K562 (cell line): ENCODE data around the gene FILIP1L. TPM values are rescaled to one million over a fixed set of nuclear protein-coding genes. Genes with fewer than 3 reads are reported as not detected.

Source experiments
- ATAC-seq: fragments of 200-7000 bp; cut with Tn5 transposase; 3 replicates; pipeline ENCODE4 v1.9.1; 2020; ENCODE audit warnings: moderate library complexity
- BruUV-seq: library from RNA; stranded (reverse); fragments of 400-500 nt; replicated peaks from 2 replicates; lab custom pipeline; 2021; lab: Mats Ljungman, UMichigan
- CTCF ChIA-PET: fragments of 300-600 bp; formaldehyde crosslinking; extraction: SDS; loops from one replicate; lab custom pipeline; 2021; ENCODE audit warnings: low intra/inter-chr PET ratio; lab: Yijun Ruan, JAX
- POLR2A ChIA-PET: fragments of 300-600, 350-650 bp; sonication (Branson Sonifier 250); formaldehyde crosslinking; extraction: SDS; loops from one replicate; lab custom pipeline; 2021; ENCODE audit warnings: antibody characterized with exemption, inconsistent platforms; lab: Yijun Ruan, JAX
- DNase-seq, 4 experiments: peaks; one replicate each; pipeline versions ENCODE4 v3.0.0 to v3.0.0-alpha.2; 2011 to 2018; ENCODE audit warnings: low spot score in 3 of 4, mixed read lengths in 3 of 4; ENCODE audit errors: extremely low read depth in 1 of 4
- FAIRE-seq: peaks from 2 replicates; lab custom pipeline; 2011; peaks lifted over from hg19 to GRCh38; lab: Jason Lieb, UNC
- H2AFZ ChIP-seq: 2 replicates; pipeline ENCODE4 v1.6.0; 2011; ENCODE audit warnings: low read depth, low read length, control low read depth, inconsistent platforms
- H3K27ac ChIP-seq: fragments of 200-600 bp; 3 replicates; pipeline ENCODE4 v1.8.0; 2011; ENCODE audit warnings: low read depth, mild to moderate bottlenecking, control low read depth, inconsistent platforms, low read length, moderate library complexity, mixed read lengths; ENCODE audit errors: extremely low read depth
- H3K27me3 ChIP-seq, 2 experiments: fragments of 300-600 bp in 1 of 2; 2 replicates in 1 of 2; 3 replicates in 1 of 2; pipeline versions ENCODE4 v1.6.0 to v1.8.0; 2011; ENCODE audit warnings: inconsistent platforms in 2 of 2, low read length in 2 of 2, mild to moderate bottlenecking in 1 of 2, mixed read lengths in 1 of 2, moderate library complexity in 1 of 2; ENCODE audit not compliant: control insufficient read depth in 2 of 2, insufficient read depth in 2 of 2
- H3K36me3 ChIP-seq: fragments of 300-600 bp; 3 replicates; pipeline ENCODE4 v1.8.0; 2011; ENCODE audit warnings: mild to moderate bottlenecking, low read length, inconsistent platforms; ENCODE audit not compliant: control insufficient read depth, insufficient read depth
- H3K4me1 ChIP-seq, 2 experiments: fragments of 200-600 bp in 1 of 2; replicated peaks in 1 of 2; 2 replicates in 1 of 2; 3 replicates in 1 of 2; pipeline versions ENCODE4 v1.5.1 to v1.8.0; 2011; ENCODE audit warnings: inconsistent platforms in 2 of 2, low read length in 2 of 2, mild to moderate bottlenecking in 1 of 2, mixed read lengths in 1 of 2, moderate library complexity in 1 of 2; ENCODE audit not compliant: control insufficient read depth in 2 of 2, insufficient read depth in 2 of 2
- H3K4me2 ChIP-seq: 2 replicates; pipeline ENCODE4 v1.6.1; 2011; ENCODE audit warnings: low read length, control low read depth, inconsistent platforms, mixed read lengths; ENCODE audit not compliant: insufficient read depth
- H3K4me3 ChIP-seq: fragments of 200-600 bp; sonication (generic), shearing (Covaris generic); 2 replicates; pipeline ENCODE4 v1.5.1; 2016; ENCODE audit warnings: control low read depth, inconsistent platforms
- H3K79me2 ChIP-seq: fragments of 200-600 bp; 3 replicates; pipeline ENCODE4 v1.8.0; 2011; ENCODE audit warnings: low read length, inconsistent platforms; ENCODE audit not compliant: control insufficient read depth, insufficient read depth
- H3K9ac ChIP-seq, 2 experiments: 2 replicates each; pipeline versions ENCODE4 v1.6.0 to v1.6.1; 2011; ENCODE audit warnings: low read depth in 2 of 2, low read length in 2 of 2, control low read depth in 1 of 2, inconsistent platforms in 1 of 2, mild to moderate bottlenecking in 1 of 2, mixed read lengths in 1 of 2; ENCODE audit not compliant: insufficient read depth in 1 of 2
- H3K9me1 ChIP-seq: one replicate; pipeline ENCODE4 v1.6.0; 2011; ENCODE audit warnings: inconsistent platforms, mild to moderate bottlenecking, low read length, moderate library complexity; ENCODE audit not compliant: control insufficient read depth, insufficient read depth
- H3K9me3 ChIP-seq: replicated peaks from 2 replicates; pipeline ENCODE4 v1.5.1; 2011; ENCODE audit warnings: low read depth, low read length, inconsistent platforms; ENCODE audit not compliant: control insufficient read depth, insufficient read depth
- H4K20me1 ChIP-seq: replicated peaks from 2 replicates; pipeline ENCODE4 v1.6.1; 2011; ENCODE audit warnings: low read length, inconsistent platforms, mixed read lengths; ENCODE audit not compliant: control insufficient read depth, insufficient read depth
- FUS ChIP-seq: fragments of 200-400 bp; formaldehyde crosslinking; optimal IDR thresholded peaks from 2 replicates; pipeline ENCODE3; 2017; ENCODE audit warnings: low read depth, low read length
- NFIC ChIP-seq: fragments of 450-650 bp; IDR thresholded peaks from 2 replicates; pipeline ENCODE4 v1.6.1; 2017; ENCODE audit warnings: mild to moderate bottlenecking, inconsistent platforms
- SMARCA4 ChIP-seq: fragments of 450-650 bp; IDR thresholded peaks from 2 replicates; pipeline ENCODE4 v1.6.1; 2016
- SP1 ChIP-seq: sonication (generic); formaldehyde crosslinking; IDR thresholded peaks from 2 replicates; pipeline ENCODE4 v1.8.1; 2022; ENCODE audit warnings: mild to moderate bottlenecking, missing genetic modification reagents
- TBL1XR1 ChIP-seq, 2 experiments: IDR thresholded peaks; 2 replicates each; pipeline ENCODE4 v1.6.1; 2012; ENCODE audit warnings: improper control_type of control experiment in 2 of 2, low read length in 2 of 2, mild to moderate bottlenecking in 1 of 2
- ZBTB43 ChIP-seq: sonication (generic); formaldehyde crosslinking; IDR thresholded peaks from 2 replicates; pipeline ENCODE4 v1.8.0; 2023; ENCODE audit warnings: mild to moderate bottlenecking, missing genetic modification reagents
- ZC3H4 ChIP-seq: sonication (generic); formaldehyde crosslinking; IDR thresholded peaks from 2 replicates; pipeline ENCODE4 v1.9.0; 2021; ENCODE audit warnings: missing genetic modification reagents, borderline replicate concordance
- ZFP36 ChIP-seq: fragments of 150-350 bp; IDR thresholded peaks from 2 replicates; pipeline ENCODE4 v1.6.1; 2018; ENCODE audit warnings: low read length, low read depth; ENCODE audit not compliant: partially characterized antibody
- ZNF347 ChIP-seq: fragments of 450-650 bp; formaldehyde crosslinking; IDR thresholded peaks from 2 replicates; pipeline ENCODE4 v1.4.0; 2020; ENCODE audit warnings: low read depth, mild to moderate bottlenecking, moderate library complexity
- WGBS: fragments of 100-300 bp; shearing (Covaris generic); methylation state at CpG from one replicate; pipeline ENCODE4 v1.1.6; 2016; ENCODE audit warnings: low coverage, mixed read lengths; ENCODE audit not compliant: insufficient coverage; ENCODE audit errors: missing lambda C conversion rate; 5-methylcytosine and 5-hydroxymethylcytosine counted together
- in situ Hi-C: fragments of 300-500 bp; cut with MboI; formaldehyde crosslinking; loops from 4 replicates; pipeline ENCODE4 v1.15.0; 2018; ENCODE audit warnings: inconsistent platforms, mixed read lengths
- intact Hi-C: fragments of 100-400 bp; cut with micrococcal nuclease; formaldehyde crosslinking; loops from 2 replicates; pipeline ENCODE4 v1.14.2; 2022
- polyA plus RNA-seq, 8 experiments: library from polyadenylated mRNA; depleted of rRNA in 4 of 8; stranded (reverse) in 5 of 8; unstranded in 3 of 8; fragments of >200 nt; fragmentation: Nextera tagmentation in 2 of 8; fragmentation: Illumina TruSeq in 1 of 8; extraction: Ambion mirVana in 2 of 8; extraction: Trizol in 1 of 8; gene quantifications; 2 replicates each; pipeline versions ENCODE4 v1.2.1 to v1.2.3, GENCODE V29; 2011 to 2014; ENCODE audit warnings: inconsistent platforms in 1 of 8, missing spikeins in 1 of 8
- total RNA-seq, 7 experiments: library from RNA; depleted of rRNA in 6 of 7; stranded (reverse); fragments of >200 nt in 6 of 7; fragmentation: Illumina TruSeq in 2 of 7; extraction: Trizol in 2 of 7; gene quantifications; 2 replicates each; pipeline versions ENCODE4 v1.2.1 to v1.2.3, GENCODE V29; 2011 to 2021; ENCODE audit warnings: low replicate concordance in 1 of 7

Gene FILIP1L
- total and polyA plus RNA-seq, 9 of the 15 experiments (the other 6 are each of a cell fraction or from before 2014, with no cell fraction given), result 0.50 to 2.1 (median 1.1) TPM

DNA sequence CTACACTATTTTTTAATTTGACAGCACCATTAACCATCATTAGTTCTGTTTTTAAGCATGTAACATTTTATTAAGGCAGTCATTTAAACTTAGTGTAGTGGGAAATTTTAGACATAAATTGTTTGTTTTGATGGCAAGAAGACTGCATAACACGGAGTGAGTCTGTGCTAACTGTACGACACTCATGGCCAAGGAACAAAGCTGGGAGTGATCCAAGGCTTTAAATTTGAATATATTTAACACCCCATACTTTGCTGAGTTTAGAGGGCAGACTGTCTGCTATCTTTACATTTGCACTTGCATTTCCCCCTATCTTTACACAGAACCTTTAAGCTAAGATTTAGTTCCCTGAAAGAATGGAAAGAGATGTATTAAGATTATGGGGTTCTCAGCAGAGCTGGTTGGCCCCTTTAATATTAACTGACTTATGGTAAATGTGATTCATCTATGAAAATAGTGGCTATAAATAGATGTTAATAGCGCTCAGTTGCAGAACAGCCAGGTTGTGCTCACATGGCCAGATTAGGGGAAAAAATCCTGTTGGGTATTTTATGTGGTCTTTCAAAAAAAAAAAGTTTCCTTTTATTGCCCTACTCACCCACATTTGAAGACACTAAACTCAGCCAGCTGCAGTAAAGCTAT lies 175.9 kb downstream of the FILIP1L start:
- POLR2A ChIA-PET, result interaction anchor here (1.1 kb wide), 1 partner anchor 16 kb away, joined by 3 read pairs; no protein-coding TSS in a partner anchor
- CTCF ChIA-PET, result no interaction called here
- H3K27me3 ChIP-seq, result no peaks in the 10 kb centered on the region
- no peak for DNase-seq
- no peaks in the 10 kb centered on the region for H3K9me3 ChIP-seq
- WGBS, result 79% methylated on average over 3 of the region's 3 CpGs
- no peaks in the 10 kb centered on the region for H3K4me1 ChIP-seq
- H3K4me3 ChIP-seq, result no peak overlapping the region
- no TSS peak for BruUV-seq
- no peaks in the 10 kb centered on the region for H3K79me2 ChIP-seq
- H3K4me2 ChIP-seq, result no peak overlapping the region
- TF ChIP-seq ZFP36 (no peak), NFIC (no peak), ZNF347 (CRISPR knock-in tag) (no peak), ZC3H4 (CRISPR knock-in tag) (no peak), SP1 (no peak), TBL1XR1 (IDR thresholded peaks at IDR 0.05; ENCODE audit: low read length in 2 of 2) (no peak), ZBTB43 (no peak), FUS (no peak), SMARCA4 (no peak)
- H3K27ac ChIP-seq, result no peak overlapping the region
- no peaks in the 10 kb centered on the region for H4K20me1 ChIP-seq
- H3K9me1 ChIP-seq, result no peaks in the 10 kb centered on the region
- ATAC-seq, result no peak
- FAIRE-seq, result no peak
- in situ Hi-C loops, result no loop called here
- no peaks in the 10 kb centered on the region for H3K36me3 ChIP-seq
- intact Hi-C loops, result no loop called here
- no peak overlapping the region for H3K9ac ChIP-seq
- no peak overlapping the region for H2AFZ ChIP-seq
